GM06990 (cell line): Measurements from ENCODE around the gene DHRS11.

Source experiments
- DNase-seq: peaks from one replicate; pipeline ENCODE4 v3.0.0-alpha.2; 2011; ENCODE audit not compliant: insufficient read length; ENCODE audit errors: extremely low read depth
- H3K27me3 ChIP-seq: replicated peaks from 2 replicates; pipeline ENCODE4 v1.6.0; 2011; ENCODE audit warnings: low read length; ENCODE audit not compliant: control insufficient read depth, insufficient read depth
- H3K36me3 ChIP-seq: 2 replicates; pipeline ENCODE4 v1.5.1; 2011; ENCODE audit warnings: low read length; ENCODE audit not compliant: control insufficient read depth, insufficient read depth
- H3K4me3 ChIP-seq: replicated peaks from 2 replicates; pipeline ENCODE4 v1.5.1; 2011; ENCODE audit warnings: low read depth, mild to moderate bottlenecking, control low read depth, low read length
- CTCF ChIP-seq: IDR thresholded peaks from 2 replicates; pipeline ENCODE4 v1.5.1; 2011; ENCODE audit warnings: low read length, control low read depth, mild to moderate bottlenecking, inconsistent platforms; ENCODE audit not compliant: insufficient read depth, poor library complexity, severe bottlenecking

Gene DHRS11, protein sequence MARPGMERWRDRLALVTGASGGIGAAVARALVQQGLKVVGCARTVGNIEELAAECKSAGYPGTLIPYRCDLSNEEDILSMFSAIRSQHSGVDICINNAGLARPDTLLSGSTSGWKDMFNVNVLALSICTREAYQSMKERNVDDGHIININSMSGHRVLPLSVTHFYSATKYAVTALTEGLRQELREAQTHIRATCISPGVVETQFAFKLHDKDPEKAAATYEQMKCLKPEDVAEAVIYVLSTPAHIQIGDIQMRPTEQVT

GRCh38 chr17:36591434-36592315 lies at the start of gene DHRS11:
Gene DHRS11, plus strand, starts transcription at chr17:36591879. Its CDS starts 131 bp downstream, at chr17:36592010.
- Histone ChIP-seq H3K27me3 (no peaks in the 10 kb centered on the region), H3K4me3 (peak within 1 kb of the TSS; percentile 79), H3K36me3 (peaks cover 8% of the 10 kb centered on the region)
- peak; percentile 25 for TF ChIP-seq CTCF
- DNase-seq, result peak; percentile 85

DNA sequence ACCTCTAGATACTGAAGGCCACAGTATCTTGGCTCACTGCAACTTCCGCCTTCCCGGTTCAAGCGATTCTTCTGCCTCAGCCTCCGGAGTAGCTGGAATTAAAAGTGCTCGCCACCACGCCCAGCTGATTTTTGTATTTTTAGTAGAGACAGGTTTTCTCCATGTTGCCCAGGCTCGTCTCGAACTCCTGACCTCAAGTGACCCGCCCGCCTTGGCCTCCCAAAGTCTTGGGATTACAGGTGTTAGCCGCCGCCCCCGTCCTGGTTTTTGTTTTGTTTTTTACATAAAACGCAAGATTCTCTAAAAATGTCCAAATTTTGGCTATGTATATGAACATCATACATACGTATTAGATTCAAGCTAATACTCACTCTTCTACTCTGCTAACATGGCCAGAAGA lies 48.9 kb upstream of the DHRS11 start:
- Histone ChIP-seq H3K4me3 (no peak overlapping the region), H3K27me3 (no peaks in the 10 kb centered on the region), H3K36me3 (no peaks in the 10 kb centered on the region)
- no peak for TF ChIP-seq CTCF
- no peak for DNase-seq

DNA sequence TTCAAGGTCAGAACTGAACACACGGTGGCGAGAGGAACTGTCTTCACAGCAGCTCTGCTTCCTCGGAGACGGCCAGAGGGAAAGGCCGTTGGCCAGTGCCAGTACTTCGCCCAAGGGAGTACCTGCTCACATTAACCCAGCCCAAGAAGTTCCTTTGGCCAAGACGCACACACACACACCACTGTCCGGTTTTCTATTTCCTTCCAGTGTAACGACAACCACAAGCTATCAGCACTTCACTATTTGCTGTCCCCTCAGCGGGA lies 47.7 kb upstream of the DHRS11 start:
- Histone ChIP-seq H3K36me3 (no peaks in the 10 kb centered on the region), H3K27me3 (no peaks in the 10 kb centered on the region), H3K4me3 (peak overlapping the region; percentile 81)
- no peak for DNase-seq
- TF ChIP-seq CTCF, result peak; percentile 20

GRCh38 chr17:36544307-36545076 lies 47.2 kb upstream of the DHRS11 start, which contains the start of gene GGNBP2:
Gene GGNBP2, plus strand, starts transcription at chr17:36544919. Its CDS starts 806 bp downstream, at chr17:36545725.
- Histone ChIP-seq H3K27me3 (no peaks in the 10 kb centered on the region), H3K4me3 (peak within 1 kb of the TSS; percentile 81), H3K36me3 (no peaks in the 10 kb centered on the region)
- peak; percentile 94 for DNase-seq
- TF ChIP-seq CTCF, result no peak

DNA sequence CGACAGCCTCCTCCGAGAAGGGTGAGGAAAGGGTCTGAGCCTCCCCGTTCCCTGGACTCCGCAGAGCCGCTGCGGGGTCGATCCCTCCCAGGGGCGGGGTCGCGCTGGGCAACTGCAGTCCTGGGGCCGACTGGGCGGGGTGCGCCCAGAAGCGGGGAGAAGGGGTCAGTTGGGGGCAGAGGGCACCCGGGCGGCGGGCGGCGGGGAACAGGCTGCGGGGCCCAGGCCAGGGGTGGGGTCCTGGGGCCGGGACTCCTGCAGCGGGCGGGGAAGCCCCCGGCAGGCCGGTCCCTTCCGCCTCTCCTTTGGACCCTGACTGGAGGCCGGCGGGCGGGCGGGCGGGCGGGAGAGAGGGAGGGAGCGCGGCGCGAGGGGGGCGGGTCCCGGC lies 46.6 kb upstream of the DHRS11 start:
- TF ChIP-seq CTCF, result no peak
- Histone ChIP-seq H3K27me3 (no peaks in the 10 kb centered on the region), H3K36me3 (no peaks in the 10 kb centered on the region), H3K4me3 (peak overlapping the region; percentile 81)
- no peak for DNase-seq
